HL-60 (cell line): Measurements from ENCODE around the gene IRS1.
A peak's percentile ranks its signal among the peaks of the same experiment; 100 is the strongest.

Experiments used
- DNase-seq, 2 experiments: peaks; one replicate each; pipeline ENCODE4 v3.0.0-alpha.2; 2010 to 2020; ENCODE audit warnings: low read depth in 1 of 2, low spot score in 1 of 2
- H3K27ac ChIP-seq: fragments of 250-450 bp; sonication (Bioruptor Pico); replicated peaks from 2 replicates; pipeline ENCODE4 v1.5.1; 2020; ENCODE audit warnings: mild to moderate bottlenecking, moderate library complexity
- H3K27me3 ChIP-seq: fragments of 250-450 bp; sonication (Bioruptor Pico); 2 replicates; pipeline ENCODE4 v1.5.1; 2021; ENCODE audit warnings: mild to moderate bottlenecking, moderate library complexity; ENCODE audit not compliant: insufficient read depth, poor library complexity, severe bottlenecking
- H3K4me3 ChIP-seq: replicated peaks from 2 replicates; pipeline ENCODE4 v1.5.1; 2011; ENCODE audit warnings: mild to moderate bottlenecking, control low read depth, low read length; ENCODE audit not compliant: insufficient read depth
- CTCF ChIP-seq: IDR thresholded peaks from one replicate; pipeline ENCODE4 v1.5.1; 2011; ENCODE audit warnings: low read length, control low read depth, inconsistent platforms; ENCODE audit not compliant: insufficient read depth
- POLR2AphosphoS5 ChIP-seq: IDR thresholded peaks from 2 replicates; pipeline ENCODE4 v1.6.1; 2012; ENCODE audit warnings: low read depth
- REST ChIP-seq: IDR thresholded peaks from 2 replicates; pipeline ENCODE4 v1.6.1; 2012; ENCODE audit warnings: low read depth; ENCODE audit not compliant: insufficient replicate concordance
- SPI1 ChIP-seq: IDR thresholded peaks from 2 replicates; pipeline ENCODE4 v1.6.1; 2012; ENCODE audit warnings: low read depth, mild to moderate bottlenecking, borderline replicate concordance
- long read RNA-seq: library from polyadenylated mRNA; unstranded; transcript quantifications from one replicate; pipeline ENCODE4 v2.0.0, GENCODE V29; 2020

IRS1 gene
- long read RNA-seq = 0 reads

GRCh38 chr2:226799211-226799975 lies at the start of gene IRS1:
Gene IRS1, minus strand, starts transcription at chr2:226799820. Its CDS starts 1,082 bp downstream, at chr2:226798738.
- peak within 1 kb of the TSS; percentile 7 for H3K27ac ChIP-seq
- peak in 1 of 2 experiments; percentile 48 for DNase-seq
- TF ChIP-seq POLR2AphosphoS5 (peak; percentile 19; the same call in 1 of the 2 replicates), REST (no peak)
- peak within 1 kb of the TSS; percentile 86 for H3K4me3 ChIP-seq
- H3K27me3 ChIP-seq = peaks cover 18% of the 10 kb centered on the region

GRCh38 chr2:226849349-226849748 lies 49.7 kb upstream of the IRS1 start:
- H3K4me3 ChIP-seq = no peak overlapping the region

GRCh38 chr2:226847511-226847910 lies 47.9 kb upstream of the IRS1 start:
- no peak overlapping the region for H3K4me3 ChIP-seq
- H3K27ac ChIP-seq = no peak overlapping the region
- DNase-seq = no peak
- no peak for TF ChIP-seq SPI1
- TF ChIP-seq REST = no peak
- TF ChIP-seq POLR2AphosphoS5 = no peak
- no peaks in the 10 kb centered on the region for H3K27me3 ChIP-seq

More at GRCh38 chr2:226849349-226849748, 49.7 kb upstream of the IRS1 start:
- TF ChIP-seq CTCF = no peak
- TF ChIP-seq POLR2AphosphoS5 = no peak
- no peak for DNase-seq
- Histone ChIP-seq H3K27me3 (no peaks in the 10 kb centered on the region), H3K27ac (no peak overlapping the region)

- Histone ChIP-seq H3K27ac (no peak overlapping the region), H3K27me3 (no peaks in the 10 kb centered on the region), H3K4me3 (no peak overlapping the region)
- TF ChIP-seq CTCF = no peak
- TF ChIP-seq REST = no peak
- no peak for TF ChIP-seq SPI1
- no peak for TF ChIP-seq POLR2AphosphoS5
- no peak for DNase-seq
Observed at GRCh38 chr2:226847090-226847489, 47.5 kb upstream of the IRS1 start.
